GM12878 (cell line): ENCODE results near the gene TTLL11.

ENCODE experiments used
- ASH2L ChIP-seq: fragments of 300-600, 200-600 bp; sonication (generic); IDR thresholded peaks from 2 replicates; pipeline ENCODE4 v1.6.1; 2017; ENCODE audit warnings: low read depth, mild to moderate bottlenecking, borderline replicate concordance
- BRCA1 ChIP-seq: IDR thresholded peaks from 2 replicates; pipeline ENCODE4 v1.6.1; 2011; ENCODE audit warnings: low read depth, low read length, improper control_type of control experiment
- CHD4 ChIP-seq: fragments of 200-600 bp; sonication (generic); IDR thresholded peaks from 2 replicates; pipeline ENCODE4 v1.6.1; 2016; ENCODE audit warnings: mild to moderate bottlenecking
- ESRRA ChIP-seq: IDR thresholded peaks from 2 replicates; pipeline ENCODE4 v1.6.1; 2012; ENCODE audit warnings: mild to moderate bottlenecking, low read length, improper control_type of control experiment
- EZH2 ChIP-seq: IDR thresholded peaks from 2 replicates; pipeline ENCODE4 v1.6.1; 2012; ENCODE audit warnings: low read depth, mild to moderate bottlenecking, control low read depth, inconsistent platforms, low read length, borderline replicate concordance; ENCODE audit not compliant: control insufficient read depth
- MEF2A ChIP-seq: IDR thresholded peaks from 2 replicates; pipeline ENCODE4 v1.6.1; 2011; ENCODE audit warnings: low read depth, mild to moderate bottlenecking, low read length, moderate library complexity; ENCODE audit not compliant: insufficient read depth
- POLR2A ChIP-seq: IDR thresholded peaks from 2 replicates; pipeline ENCODE4 v1.6.1; 2011; ENCODE audit warnings: low read depth, mild to moderate bottlenecking, low read length
- RAD21 ChIP-seq: IDR thresholded peaks from 2 replicates; pipeline ENCODE4 v1.6.1; 2011; ENCODE audit warnings: mild to moderate bottlenecking, low read depth, low read length, moderate library complexity; ENCODE audit not compliant: insufficient read depth
- RFX5 ChIP-seq: IDR thresholded peaks from 2 replicates; pipeline ENCODE4 v1.6.1; 2011; ENCODE audit warnings: low read depth, low read length, improper control_type of control experiment
- TAF1 ChIP-seq: IDR thresholded peaks from 2 replicates; pipeline ENCODE4 v1.6.1; 2011; ENCODE audit warnings: mild to moderate bottlenecking, low read depth, low read length, borderline replicate concordance
- TCF12 ChIP-seq: IDR thresholded peaks from 2 replicates; pipeline ENCODE4 v1.6.1; 2011; ENCODE audit warnings: low read depth, mild to moderate bottlenecking, low read length
- TF ChIP-seq, protein P1 (sequence below): IDR thresholded peaks from 2 replicates; pipeline ENCODE4 v1.6.1; 2011; ENCODE audit warnings: low read depth, low read length, improper control_type of control experiment, borderline replicate concordance
- TF ChIP-seq, protein P2 (sequence below), 3 experiments: IDR thresholded peaks in 2 of 3; conservative IDR thresholded peaks in 1 of 3; 2 replicates each; pipeline ENCODE4 v1.5.1; 2011; ENCODE audit warnings: low read depth in 3 of 3, low read length in 3 of 3, mild to moderate bottlenecking in 3 of 3, control low read depth in 2 of 3, moderate library complexity in 2 of 3, inconsistent platforms in 1 of 3, mixed read lengths in 1 of 3; ENCODE audit not compliant: control insufficient read depth in 2 of 3, insufficient read depth in 1 of 3; ENCODE audit errors: extremely low read depth in 1 of 3
- TF ChIP-seq, protein P3 (sequence below): fragments of 150-350 bp; IDR thresholded peaks from 2 replicates; pipeline ENCODE4 v1.6.1; 2014; ENCODE audit warnings: mild to moderate bottlenecking, low read depth, low read length

DNA sequence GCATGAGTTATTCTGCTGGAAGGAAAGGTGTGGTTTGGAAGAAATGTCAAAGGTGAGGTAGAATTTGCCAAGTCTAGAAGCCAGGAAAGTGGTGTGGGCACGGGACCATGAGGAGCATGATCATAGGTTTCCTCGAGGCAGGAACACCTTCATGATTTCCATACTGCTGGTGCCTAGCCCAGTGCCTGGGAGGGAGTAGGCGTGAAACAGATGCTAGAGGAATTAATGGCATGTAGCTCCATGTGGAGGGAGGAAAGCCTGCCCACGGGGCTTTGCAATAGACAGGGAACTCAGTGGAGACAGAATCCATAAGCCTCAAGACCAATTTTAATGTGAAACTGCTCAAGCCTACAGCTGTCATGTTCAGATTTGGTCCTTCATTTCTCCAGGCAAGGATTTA, 35.1 kb downstream of the TTLL11 start:
- TF ChIP-seq POLR2A (no peak), RFX5 (no peak), ASH2L (no peak), TCF12 (no peak), MEF2A (no peak), CHD4 (no peak), RAD21 (no peak), EZH2 (no peak), ESRRA (no peak), TAF1 (no peak), BRCA1 (no peak)
- TF ChIP-seq, protein P1, sequence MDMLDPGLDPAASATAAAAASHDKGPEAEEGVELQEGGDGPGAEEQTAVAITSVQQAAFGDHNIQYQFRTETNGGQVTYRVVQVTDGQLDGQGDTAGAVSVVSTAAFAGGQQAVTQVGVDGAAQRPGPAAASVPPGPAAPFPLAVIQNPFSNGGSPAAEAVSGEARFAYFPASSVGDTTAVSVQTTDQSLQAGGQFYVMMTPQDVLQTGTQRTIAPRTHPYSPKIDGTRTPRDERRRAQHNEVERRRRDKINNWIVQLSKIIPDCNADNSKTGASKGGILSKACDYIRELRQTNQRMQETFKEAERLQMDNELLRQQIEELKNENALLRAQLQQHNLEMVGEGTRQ: no peak
- TF ChIP-seq, protein P2, sequence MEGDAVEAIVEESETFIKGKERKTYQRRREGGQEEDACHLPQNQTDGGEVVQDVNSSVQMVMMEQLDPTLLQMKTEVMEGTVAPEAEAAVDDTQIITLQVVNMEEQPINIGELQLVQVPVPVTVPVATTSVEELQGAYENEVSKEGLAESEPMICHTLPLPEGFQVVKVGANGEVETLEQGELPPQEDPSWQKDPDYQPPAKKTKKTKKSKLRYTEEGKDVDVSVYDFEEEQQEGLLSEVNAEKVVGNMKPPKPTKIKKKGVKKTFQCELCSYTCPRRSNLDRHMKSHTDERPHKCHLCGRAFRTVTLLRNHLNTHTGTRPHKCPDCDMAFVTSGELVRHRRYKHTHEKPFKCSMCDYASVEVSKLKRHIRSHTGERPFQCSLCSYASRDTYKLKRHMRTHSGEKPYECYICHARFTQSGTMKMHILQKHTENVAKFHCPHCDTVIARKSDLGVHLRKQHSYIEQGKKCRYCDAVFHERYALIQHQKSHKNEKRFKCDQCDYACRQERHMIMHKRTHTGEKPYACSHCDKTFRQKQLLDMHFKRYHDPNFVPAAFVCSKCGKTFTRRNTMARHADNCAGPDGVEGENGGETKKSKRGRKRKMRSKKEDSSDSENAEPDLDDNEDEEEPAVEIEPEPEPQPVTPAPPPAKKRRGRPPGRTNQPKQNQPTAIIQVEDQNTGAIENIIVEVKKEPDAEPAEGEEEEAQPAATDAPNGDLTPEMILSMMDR (IDR thresholded peaks at IDR 0.05 in 2 of 3, conservative IDR thresholded peaks at IDR 0.05 in 1 of 3; ENCODE audit: control insufficient read depth in 2 of 3, extremely low read depth in 1 of 3, insufficient read depth in 1 of 3, low read depth in 3 of 3, low read length in 3 of 3): no peak
- TF ChIP-seq, protein P3, sequence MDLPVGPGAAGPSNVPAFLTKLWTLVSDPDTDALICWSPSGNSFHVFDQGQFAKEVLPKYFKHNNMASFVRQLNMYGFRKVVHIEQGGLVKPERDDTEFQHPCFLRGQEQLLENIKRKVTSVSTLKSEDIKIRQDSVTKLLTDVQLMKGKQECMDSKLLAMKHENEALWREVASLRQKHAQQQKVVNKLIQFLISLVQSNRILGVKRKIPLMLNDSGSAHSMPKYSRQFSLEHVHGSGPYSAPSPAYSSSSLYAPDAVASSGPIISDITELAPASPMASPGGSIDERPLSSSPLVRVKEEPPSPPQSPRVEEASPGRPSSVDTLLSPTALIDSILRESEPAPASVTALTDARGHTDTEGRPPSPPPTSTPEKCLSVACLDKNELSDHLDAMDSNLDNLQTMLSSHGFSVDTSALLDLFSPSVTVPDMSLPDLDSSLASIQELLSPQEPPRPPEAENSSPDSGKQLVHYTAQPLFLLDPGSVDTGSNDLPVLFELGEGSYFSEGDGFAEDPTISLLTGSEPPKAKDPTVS: no peak
